T-helper 1 cell treated with Interleukin-12 subunit alpha and Interleukin-12 subunit beta and Interleukin-4 antibody, amounts not matched to agents 30 μg/mL and 1 μg/mL, for 36 hours (primary cell): Measurements from ENCODE around the gene PIP4P1.

Source experiments
- H3K27ac Mint-ChIP-seq: one replicate; pipeline ENCODE4 v1.8.0; 2021; ENCODE audit warnings: mild to moderate bottlenecking, mixed read lengths
- H3K27me3 Mint-ChIP-seq: one replicate; pipeline ENCODE4 v1.8.0; 2021; ENCODE audit warnings: low read depth, mixed read lengths
- H3K36me3 Mint-ChIP-seq: one replicate; pipeline ENCODE4 v1.8.0; 2021; ENCODE audit warnings: low read depth, mixed read lengths
- H3K4me1 Mint-ChIP-seq: one replicate; pipeline ENCODE4 v1.8.0; 2021; ENCODE audit warnings: low read depth, mixed read lengths
- H3K4me3 Mint-ChIP-seq: one replicate; pipeline ENCODE4 v1.8.0; 2021; ENCODE audit warnings: mild to moderate bottlenecking, moderate library complexity, mixed read lengths
- H3K9me3 Mint-ChIP-seq: one replicate; pipeline ENCODE4 v1.8.0; 2021; ENCODE audit warnings: mixed read lengths

The PIP4P1 gene

DNA sequence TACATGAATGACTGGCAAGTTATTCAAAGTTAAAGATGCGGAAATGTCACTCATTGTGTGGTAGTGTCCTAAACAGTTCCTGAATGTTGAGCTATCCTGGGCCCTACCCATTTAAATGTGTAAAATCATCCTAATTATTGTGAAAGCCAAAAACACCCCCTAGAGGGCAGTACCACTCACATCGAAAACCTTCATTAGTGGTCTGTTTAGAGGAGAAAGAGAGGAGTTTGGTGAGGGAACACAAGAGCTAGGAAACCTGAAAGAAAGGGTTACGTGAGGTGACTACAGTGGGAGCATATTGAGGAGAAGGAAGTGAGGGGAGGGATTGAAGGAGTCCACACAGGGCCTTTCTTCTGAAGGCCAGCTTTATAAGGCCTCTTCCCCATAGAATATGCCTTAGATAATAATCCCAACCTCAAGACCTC lies 45.4 kb downstream of the PIP4P1 start:
- H3K27ac Mint-ChIP-seq: peak overlapping the region; percentile 11
- H3K9me3 Mint-ChIP-seq: no peaks in the 10 kb centered on the region
- peaks cover 24% of the 10 kb centered on the region for H3K4me1 Mint-ChIP-seq
- H3K27me3 Mint-ChIP-seq: no peaks in the 10 kb centered on the region
- H3K4me3 Mint-ChIP-seq: no peak overlapping the region
- peaks cover 3% of the 10 kb centered on the region for H3K36me3 Mint-ChIP-seq

- Mint-ChIP-seq H3K9me3 (no peaks in the 10 kb centered on the region), H3K4me3 (peak overlapping the region; percentile 99), H3K27ac (peak overlapping the region; percentile 96), H3K36me3 (peaks cover 5% of the 10 kb centered on the region), H3K27me3 (no peaks in the 10 kb centered on the region), H3K4me1 (peaks cover 30% of the 10 kb centered on the region)
These were observed 47.5 kb downstream of the PIP4P1 start for GRCh38 chr14:20413744-20414082.

- H3K27ac Mint-ChIP-seq: peak within 1 kb of the TSS; percentile 96
- peaks cover 8% of the 10 kb centered on the region for H3K36me3 Mint-ChIP-seq
- H3K9me3 Mint-ChIP-seq: no peaks in the 10 kb centered on the region
- no peaks in the 10 kb centered on the region for H3K27me3 Mint-ChIP-seq
- H3K4me3 Mint-ChIP-seq: peak within 1 kb of the TSS; percentile 99
- H3K4me1 Mint-ChIP-seq: peaks cover 31% of the 10 kb centered on the region
These were observed 48.1 kb downstream of the PIP4P1 start, which contains the start of gene TEP1 for GRCh38 chr14:20412876-20413743. TSS of gene TEP1 (minus strand) at chr14:20413501. CDS start at chr14:20408439, 5,062 bp downstream.

DNA sequence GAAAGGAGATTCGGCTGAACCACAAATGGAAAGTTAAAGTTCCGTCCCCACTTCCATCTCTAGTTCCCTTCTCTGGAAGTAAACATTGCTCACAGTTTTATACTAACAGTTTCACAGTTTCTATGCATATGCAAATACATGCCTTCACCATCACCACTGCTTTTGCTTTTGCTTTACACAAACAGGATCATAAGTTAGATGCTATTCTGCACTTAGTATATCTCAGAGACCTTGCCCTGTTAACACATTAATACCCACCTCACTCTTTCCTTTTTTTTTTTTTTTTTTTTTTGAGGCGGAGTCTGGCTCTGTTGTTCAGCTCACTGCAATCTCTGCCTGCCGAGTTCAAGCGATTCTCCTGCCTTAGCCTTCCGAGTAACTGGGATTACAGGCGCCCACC lies 48.8 kb downstream of the PIP4P1 start:
- peaks cover 12% of the 10 kb centered on the region for H3K36me3 Mint-ChIP-seq
- peaks cover 33% of the 10 kb centered on the region for H3K4me1 Mint-ChIP-seq
- H3K4me3 Mint-ChIP-seq: peak overlapping the region; percentile 99
- H3K9me3 Mint-ChIP-seq: no peaks in the 10 kb centered on the region
- no peaks in the 10 kb centered on the region for H3K27me3 Mint-ChIP-seq
- H3K27ac Mint-ChIP-seq: peak overlapping the region; percentile 96

GRCh38 chr14:20409226-20409625 lies 52.0 kb downstream of the PIP4P1 start:
- H3K36me3 Mint-ChIP-seq: peaks cover 36% of the 10 kb centered on the region

More at GRCh38 chr14:20409226-20409625, 52.0 kb downstream of the PIP4P1 start:
- H3K9me3 Mint-ChIP-seq: no peaks in the 10 kb centered on the region
- H3K27ac Mint-ChIP-seq: no peak overlapping the region
- peaks cover 39% of the 10 kb centered on the region for H3K4me1 Mint-ChIP-seq
- no peaks in the 10 kb centered on the region for H3K27me3 Mint-ChIP-seq
- no peak overlapping the region for H3K4me3 Mint-ChIP-seq
